HT1080 (cell line): ENCODE results near the gene SGPP2. TPM values are rescaled to one million over a fixed set of nuclear protein-coding genes. Genes with fewer than 3 reads are reported as not detected.

ENCODE experiments used
- DNase-seq: peaks from one replicate; pipeline ENCODE4 v3.0.0-alpha.2; 2015; ENCODE audit warnings: low read depth
- total RNA-seq: library from RNA; depleted of rRNA; stranded (reverse); fragments of >200 nt; shearing (Covaris generic); gene quantifications from 2 replicates; pipeline ENCODE4 v1.2.3, GENCODE V29; 2014

SGPP2 gene
- total RNA-seq, 1 experiment from 2014 or later, result not detected

DNA sequence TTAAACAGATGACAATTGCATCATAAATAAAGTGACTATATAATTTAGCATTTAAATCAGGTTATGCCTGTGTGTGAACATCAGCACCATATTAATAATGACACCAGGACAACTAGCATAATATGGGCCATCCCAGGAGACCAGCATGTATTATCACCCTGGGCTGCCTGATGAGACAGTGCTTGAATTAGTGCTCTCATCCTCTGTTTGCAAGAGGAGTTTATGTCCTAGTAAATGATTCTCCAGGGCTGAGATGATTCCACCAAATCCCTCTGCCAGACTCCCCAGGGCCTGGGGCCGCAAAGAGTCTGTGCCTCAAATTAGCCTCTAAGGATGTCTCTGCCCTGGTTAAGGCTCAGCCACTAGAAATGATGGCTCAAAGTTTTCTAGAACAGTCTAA is 97.7 kb downstream of the SGPP2 start:
- DNase-seq, result no peak

DNA sequence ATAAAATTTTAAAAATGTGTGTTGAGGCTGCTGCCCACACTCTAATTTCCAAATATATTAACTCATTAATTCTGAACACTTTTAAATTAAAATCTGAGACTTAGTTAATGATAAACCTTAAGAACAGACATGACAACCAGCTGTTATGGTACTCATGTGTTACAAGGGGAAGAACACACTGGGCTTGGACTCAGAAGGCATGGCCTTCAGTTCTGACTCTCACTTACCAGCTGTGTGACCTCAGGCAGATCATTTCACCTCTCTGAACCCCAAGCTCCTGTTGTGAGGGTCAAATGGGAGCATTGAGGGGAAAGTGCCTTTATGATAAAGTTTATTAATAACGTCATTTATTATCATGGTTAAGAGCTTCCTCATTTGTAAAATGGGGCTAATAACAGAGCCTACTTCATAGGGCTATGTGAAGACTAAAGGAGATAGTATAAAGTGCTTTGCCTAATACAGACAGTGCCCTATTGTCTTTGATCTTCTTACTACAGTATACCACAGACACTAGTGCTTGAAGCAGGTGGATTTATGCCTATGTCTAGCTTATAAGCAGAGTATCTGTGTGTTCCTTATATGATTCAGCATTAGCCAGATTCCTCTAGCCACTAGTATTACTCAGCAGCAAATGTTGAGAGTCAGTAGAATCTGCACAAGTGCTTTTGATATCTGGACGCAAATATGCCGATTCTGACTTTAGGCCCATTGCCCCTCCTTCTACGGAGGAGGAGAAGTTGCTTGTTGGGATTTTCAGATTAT is 99.6 kb downstream of the SGPP2 start:
- no peak for DNase-seq

DNA sequence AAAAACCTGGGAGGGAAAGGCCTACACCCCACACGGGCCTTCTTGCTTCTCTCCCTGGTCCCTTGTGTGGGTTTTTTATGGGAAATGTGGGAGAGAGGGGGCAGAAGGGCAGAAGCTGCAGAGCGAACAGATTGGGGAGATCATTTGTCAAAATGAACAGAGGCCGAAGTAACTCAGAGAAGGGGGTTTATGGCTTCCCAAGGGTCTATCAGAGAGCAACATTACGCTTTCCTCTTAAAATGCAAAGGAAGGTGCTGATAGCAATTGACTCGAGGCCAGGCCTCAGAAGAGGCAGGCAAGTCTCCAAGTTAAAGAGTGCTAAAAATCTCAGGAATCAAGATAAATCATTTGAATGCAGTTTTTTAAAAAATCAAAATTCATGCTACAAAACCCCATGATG is 101.5 kb downstream of the SGPP2 start:
- DNase-seq, result no peak

DNA sequence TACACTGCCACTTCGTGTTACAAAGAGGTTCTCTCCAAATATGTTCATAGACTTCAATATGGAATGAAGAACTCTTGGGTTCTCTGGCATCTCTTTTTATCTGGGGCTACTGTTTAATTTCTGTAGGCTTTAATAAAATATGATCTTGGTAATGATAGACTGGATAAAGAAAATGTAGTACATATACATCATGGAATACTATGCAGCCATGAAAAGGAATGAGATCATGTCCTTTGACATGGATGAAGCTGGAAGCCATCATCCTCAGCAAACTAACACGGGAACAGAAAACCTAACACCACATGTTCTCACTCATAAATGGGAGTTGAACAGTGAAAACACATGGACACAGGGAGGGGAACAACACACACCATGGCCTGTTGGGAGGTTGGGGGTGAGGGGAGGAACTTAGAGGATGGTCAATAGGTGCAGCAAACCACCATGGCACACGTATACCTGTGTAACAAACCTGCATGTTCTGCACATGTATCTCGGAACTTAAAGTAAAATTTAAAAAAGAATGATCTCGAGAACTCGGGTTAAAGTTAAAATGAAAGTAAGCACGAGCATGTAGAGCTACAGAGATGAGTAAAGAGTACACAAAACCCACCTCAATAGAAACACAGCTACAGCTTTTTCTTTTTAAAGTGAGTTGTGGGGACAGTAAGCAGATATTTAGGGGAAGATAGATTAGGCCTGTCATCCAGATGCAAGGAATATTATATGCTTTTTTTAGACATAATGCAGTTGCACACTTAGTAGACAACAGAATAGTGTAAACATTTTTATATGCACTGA is 102.3 kb downstream of the SGPP2 start:
- DNase-seq, result no peak

DNA sequence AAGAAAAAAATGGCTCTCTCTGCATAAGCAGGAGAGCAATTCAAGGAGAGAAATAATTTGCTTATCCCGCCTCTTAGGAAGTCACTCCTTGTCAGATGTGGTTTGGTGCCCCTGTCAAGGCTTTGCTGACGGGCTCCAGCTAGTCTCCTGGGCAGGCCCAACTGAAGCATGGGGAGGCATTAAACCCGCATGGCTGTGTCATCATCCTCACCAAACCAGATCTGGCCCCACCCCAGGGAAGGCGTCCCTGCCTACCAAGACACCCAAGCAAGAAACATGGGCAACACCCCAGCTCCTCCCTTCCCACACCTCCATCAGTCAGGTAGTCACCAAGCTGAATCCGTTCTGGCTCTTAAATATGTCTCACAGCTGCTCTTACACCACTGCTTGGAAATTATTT is 108.0 kb downstream of the SGPP2 start:
- no peak for DNase-seq

DNA sequence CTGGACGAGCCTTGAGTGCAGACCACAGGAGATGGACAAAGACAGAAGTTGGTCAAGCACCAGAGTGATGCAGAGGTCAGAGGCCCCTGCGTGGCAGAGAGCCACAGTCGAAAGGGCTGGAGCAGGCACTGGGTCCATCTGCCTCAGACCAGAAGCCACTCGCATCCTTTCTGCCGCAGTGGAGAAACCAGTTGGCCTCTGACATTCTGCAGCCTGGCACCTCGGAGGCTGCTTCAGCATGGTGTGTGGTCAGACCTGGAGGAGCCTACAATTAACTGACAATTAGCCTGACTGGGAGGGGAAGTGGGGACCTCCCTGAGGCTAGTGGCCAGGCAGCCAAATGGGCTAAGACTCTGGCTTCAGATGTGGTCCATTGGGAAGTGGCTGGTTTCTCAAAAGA is 111.1 kb downstream of the SGPP2 start:
- no peak for DNase-seq

DNA sequence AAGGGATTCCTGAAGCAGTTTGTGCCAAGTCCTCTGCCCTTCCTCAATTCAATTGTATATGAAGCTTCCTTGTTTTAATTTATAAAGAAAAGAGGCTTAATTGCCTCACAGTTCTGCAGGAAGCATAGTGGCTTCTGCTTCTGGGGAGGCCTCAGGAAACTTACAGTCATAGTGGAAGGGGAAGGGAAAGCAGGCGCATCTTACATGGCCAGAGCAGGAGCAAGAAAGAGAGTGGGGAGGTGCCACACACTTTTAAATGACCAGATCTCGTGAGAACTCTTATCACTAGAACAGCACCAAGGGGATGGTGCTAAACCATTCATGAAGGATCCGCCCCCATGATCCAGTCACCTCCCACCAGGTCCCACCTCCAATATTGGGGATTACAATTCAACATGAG is 114.2 kb downstream of the SGPP2 start:
- no peak for DNase-seq

DNA sequence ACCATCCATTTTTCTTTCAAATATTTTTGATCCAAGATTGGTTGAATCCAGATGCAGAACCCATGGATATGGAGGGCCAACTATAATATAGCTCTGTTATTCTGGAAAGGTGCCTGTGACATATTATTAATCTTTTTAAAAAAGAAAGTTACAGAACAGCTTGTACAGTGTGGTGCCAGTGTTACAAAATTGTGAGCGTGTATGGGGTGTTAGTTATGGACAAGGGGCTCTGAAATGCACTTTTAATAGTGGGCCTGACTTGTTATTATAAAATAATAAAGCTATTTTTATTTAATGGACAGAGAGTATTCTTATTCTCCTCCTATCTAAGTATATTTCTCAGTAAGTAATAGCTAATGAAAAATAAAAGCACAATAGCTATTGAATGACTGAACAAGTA is 120.3 kb downstream of the SGPP2 start:
- DNase-seq, result no peak

DNA sequence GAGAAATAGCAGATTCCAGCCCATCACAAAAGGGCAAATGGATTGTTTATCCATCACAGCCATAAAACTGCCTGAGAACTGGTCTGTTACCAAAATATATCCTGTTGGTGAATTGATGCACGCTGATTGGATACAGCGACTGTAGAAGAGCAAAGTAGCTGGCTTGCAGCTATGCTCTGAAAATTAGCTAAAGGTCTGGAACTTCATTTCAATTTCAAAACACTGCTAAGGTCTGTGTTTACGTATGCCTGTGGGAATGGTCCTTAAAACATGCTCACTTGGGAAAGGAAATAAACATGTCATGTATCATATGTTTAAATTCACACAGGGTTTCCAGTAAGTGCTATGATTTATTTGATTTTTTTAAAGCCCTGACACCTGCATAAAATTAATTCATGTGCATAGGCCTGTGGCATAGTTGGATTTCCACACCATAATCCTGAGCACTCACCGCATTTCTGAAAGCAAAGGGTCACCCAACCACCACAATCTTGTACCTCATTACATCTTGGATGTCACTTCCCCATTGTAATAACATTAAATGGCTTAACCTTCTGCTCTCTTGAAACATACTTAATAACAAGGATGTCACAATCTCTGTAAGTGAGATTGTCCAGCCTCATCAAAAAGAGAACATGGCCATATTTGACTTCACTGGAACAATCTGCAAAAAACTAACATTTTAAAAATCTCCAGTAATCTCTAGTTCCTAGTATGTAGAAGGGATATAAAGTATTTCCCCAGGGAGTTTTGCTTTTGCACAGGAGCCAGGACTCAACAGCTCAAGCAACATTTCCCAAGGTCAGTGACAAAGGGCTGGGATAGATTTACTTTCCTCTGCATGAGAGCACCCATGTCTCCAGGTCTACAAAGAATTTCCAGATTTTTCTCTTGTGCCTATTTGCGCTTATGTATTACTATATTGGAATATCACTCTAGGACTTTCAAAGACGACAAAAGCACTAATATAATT is 121.8 kb downstream of the SGPP2 start:
- DNase-seq, result no peak

DNA sequence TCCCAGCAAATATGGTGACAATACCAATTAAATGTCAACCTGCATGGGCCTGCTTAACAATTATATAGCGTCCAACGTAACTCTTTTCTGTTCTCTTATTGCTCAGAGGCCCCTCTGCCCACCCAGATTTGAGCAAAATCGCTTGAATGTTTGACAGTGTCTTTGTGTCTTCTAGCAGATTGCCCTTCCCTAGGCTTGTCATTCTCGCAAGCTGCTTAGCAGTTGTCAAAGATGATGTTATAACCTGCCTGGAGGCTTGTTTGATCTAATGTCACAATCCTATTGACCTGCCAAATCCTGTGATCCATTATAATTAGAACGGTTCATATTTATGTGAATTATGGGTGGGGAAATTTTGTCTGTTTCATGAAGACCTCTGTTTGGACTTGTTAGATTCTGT is 122.7 kb downstream of the SGPP2 start:
- no peak for DNase-seq

DNA sequence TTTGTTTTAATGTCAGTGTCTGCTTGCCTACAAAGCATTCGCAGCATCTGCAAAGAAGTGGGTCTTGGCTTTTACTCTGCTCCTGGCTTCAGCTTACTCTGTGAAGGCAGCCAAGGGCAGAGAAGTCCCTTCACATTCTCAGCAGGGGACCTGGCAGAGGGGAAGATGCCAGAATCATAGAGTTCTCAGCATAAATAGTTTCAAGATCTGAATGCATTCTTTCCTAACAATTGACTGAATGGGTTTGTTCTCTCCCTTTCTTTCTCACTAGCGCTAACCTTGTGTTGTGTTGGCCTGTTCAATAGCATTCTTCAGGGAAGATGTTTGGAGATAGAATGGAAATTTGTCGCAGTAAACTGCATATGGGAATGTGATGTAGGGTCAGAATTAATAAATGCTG is 124.6 kb downstream of the SGPP2 start:
- DNase-seq, result no peak

DNA sequence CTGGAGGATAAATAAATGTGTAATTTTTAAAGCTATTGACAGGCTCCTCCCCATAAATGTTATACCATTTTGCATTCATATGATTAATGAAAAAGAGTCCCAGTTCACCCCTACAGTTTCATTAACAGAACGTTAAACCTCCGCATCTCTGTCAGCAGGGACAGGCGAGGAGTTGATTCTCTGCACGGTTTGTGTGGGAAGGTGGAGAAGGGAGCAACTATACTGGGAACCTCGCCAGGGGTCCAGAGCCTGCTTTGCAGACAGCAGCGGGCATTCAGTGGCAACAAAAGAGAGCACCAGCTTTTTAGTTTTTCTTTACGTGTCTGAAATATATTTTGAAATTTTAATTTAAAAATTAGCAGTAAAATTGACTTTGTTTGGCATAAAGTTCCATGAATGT is 130.2 kb downstream of the SGPP2 start:
- no peak for DNase-seq

DNA sequence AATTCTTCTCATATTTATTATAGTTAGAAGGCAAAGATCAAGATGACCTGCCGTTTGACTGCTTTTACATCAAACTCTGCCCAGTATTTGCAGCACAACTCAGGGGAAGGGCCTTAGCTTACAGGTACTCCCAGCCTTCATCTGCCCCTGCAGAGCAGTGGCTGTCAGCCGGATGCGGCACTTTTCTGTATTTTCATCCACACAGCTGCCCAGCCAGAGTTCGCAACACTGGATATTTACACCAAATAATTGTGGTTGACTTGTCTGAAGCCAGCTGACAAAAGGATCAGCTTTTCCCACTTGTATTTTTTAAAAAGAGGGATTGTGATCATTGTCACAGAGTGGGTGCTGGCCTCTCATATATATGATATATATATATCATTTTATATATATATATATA is 136.8 kb downstream of the SGPP2 start:
- no peak for DNase-seq

DNA sequence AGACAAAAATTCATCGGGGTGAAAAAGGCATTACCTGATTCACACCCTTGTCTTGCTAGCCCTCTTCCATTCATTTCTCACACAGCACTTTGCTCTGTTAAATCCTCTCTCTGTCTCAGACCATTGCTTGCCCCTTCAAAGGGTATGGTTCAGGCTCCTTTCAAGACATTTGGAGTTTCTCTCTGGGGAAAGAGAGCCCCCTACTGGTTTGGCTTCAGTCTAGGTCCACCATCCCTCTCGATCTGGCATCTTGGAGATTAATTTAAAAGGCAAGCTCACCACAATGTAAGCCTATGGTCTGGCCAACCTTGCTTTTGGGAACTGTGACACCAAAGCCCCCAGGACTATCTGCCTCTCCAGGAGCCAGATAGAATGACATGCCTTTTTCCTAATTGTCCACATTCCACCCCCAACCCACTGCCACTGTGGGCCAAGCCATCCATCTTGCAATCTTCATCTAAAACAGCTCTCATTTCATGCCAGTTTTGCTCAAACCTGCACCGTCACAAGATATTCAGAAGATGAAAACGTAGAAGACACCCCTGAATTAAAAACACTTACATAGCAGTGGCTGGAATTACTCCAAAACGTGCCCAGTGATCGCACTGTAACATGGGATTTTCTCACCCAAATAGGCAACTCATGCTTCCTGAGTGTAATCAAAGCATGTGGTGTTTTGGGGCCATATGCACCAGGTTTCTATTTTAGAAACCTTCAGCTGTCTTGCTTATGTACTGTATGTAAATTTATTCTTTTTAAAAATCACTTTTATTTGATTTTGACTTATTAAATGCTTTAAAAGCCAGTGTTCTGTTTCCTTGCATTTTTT is 137.7 kb downstream of the SGPP2 start:
- DNase-seq, result peak; percentile 51

DNA sequence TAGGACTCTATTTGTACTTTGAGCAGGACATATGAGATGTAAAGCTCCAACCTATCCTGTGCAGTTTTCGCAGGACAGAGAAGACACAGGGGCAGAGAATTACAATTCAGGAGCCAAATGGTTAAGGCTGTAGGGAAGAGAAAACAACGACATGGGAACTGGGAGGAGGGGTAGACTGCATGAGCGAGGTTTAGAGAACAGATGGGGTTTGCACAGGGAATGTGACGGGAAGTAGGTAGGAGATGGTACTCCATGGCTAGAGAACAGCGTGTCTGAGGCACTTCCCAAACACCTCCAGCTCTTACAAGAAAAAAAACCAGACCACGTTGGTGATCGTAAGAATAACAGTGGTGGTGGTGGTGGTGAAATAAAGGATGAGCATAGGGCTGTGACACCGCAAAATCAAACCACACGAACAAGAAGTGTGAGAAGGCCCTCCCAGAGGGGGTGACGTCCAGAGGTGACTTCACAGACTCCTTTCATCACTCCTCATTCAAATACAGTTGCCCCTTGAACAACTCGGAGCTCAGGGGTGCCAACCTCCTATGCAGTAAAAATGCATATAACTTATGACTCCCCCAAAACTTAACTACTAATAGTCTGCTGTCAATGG is 138.9 kb downstream of the SGPP2 start:
- no peak for DNase-seq

DNA sequence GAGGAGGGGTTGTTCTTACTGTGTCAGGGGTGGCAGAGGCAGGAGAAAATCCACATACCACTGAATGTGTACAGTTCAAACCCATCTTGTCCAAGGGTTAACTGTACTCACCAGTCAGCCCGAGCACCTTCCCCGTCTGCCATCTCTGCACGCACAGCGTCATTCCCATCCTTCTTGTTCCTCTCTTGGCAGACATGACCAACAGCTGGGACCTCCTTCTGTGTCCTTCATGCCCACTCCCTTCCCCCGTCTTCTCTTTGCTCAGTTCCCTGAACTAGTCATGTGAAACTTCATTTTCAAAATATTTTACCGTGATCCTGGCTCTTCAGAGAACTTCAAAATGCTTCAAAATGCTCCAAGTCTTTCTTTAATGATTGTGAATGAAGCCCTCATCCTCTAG is 139.6 kb downstream of the SGPP2 start:
- DNase-seq, result no peak

DNA sequence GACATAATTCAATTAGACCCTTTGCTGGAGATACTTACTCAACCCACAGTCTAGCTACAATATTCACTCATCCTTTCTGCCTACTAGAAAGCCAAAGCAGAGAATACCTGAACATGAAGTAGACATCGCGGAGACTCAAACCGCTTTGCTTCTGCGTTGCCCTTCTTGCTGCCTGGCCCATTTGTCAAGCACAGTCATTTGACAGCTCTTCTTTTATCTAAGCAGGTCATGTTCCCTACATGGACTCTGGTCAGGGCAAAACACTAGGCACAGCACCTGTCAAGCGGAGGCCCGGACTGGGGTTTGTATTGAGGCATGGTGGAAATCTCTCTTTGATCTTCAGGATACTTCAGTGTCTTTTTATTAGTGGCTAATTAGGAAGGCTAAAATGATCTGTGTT is 141.9 kb downstream of the SGPP2 start:
- no peak for DNase-seq

DNA sequence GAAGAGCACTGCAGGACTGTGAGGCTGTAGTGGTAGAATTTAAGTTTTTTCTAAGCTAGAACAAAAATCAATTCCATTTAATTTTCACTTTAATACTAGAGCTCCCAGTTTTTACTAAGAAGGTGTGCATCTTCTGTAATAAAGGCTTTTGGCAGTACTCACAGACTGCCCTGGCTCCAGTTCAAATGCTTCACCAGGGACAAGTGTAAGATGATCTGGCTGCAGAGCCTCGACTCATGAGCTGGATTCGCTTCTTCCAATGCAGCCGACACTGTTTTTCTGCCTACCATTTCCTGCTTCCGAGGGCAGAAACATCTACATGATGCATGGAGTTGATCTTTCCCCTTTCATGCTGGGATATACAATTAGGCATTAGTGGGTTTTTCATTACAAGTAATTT is 144.5 kb downstream of the SGPP2 start:
- peak; percentile 49 for DNase-seq

DNA sequence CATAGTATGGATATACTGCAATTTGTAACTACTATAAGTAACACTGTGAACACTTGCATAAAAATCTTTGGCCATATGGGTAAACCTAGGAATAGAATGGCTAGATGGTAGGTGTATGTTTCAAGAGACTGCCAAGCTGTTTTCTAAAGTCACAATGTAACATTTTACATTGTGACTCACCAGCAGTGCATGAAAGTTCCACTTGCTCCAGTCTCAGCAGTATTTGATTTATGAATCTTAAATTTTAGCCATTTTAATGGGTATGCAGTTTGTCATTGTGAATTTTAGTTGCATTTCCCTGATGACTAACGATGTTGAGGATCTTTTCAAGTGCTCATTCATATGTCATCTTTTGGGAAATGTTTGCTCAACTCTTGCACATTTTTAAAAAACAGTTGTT is 145.5 kb downstream of the SGPP2 start:
- no peak for DNase-seq

DNA sequence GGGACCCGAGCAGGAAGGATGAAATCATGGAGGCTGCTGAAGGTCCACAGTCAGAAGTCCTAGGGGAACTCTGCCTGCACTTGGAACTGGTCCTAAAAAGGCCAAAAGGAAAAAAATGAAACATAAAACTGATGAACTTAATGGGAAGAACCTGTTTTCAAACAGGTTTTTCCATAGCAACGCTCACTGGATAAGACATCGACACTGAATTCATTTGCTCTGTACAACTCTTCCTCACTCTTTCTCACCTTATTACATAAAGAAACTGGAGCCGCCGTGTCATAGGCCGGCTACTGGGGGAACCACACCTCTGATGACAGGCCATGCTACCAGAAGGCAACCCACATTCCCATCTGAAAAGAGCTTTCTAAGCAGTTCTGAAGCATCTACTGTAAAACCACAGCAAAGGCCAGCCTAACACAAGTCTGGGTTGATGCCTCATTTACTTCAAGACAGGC is 147.9 kb downstream of the SGPP2 start:
- no peak for DNase-seq
